K562 (cell line): Measurements from ENCODE around the gene CSF2RB.

Experiments used
- ATF2 ChIP-seq: sonication (generic); formaldehyde crosslinking; IDR thresholded peaks from 2 replicates; pipeline ENCODE4 v1.8.1; 2022; ENCODE audit warnings: missing genetic modification reagents
- CHCHD3 ChIP-seq: fragments of 250-450 bp; sonication (Bioruptor Pico); IDR thresholded peaks from 2 replicates; pipeline ENCODE4 v2.1.2; 2022; ENCODE audit warnings: mild to moderate bottlenecking
- CTCF ChIP-seq, 3 experiments: IDR thresholded peaks in 2 of 3; conservative IDR thresholded peaks in 1 of 3; 2 replicates each; pipeline ENCODE4 v1.5.1; 2011 to 2012; ENCODE audit warnings: low read length in 3 of 3, mild to moderate bottlenecking in 3 of 3, control low read depth in 2 of 3, improper control_type of control experiment in 1 of 3, inconsistent platforms in 1 of 3, low read depth in 1 of 3, mixed read lengths in 1 of 3, moderate library complexity in 1 of 3; ENCODE audit not compliant: insufficient read depth in 2 of 3
- E2F6 ChIP-seq, 2 experiments: IDR thresholded peaks; 2 replicates each; pipeline ENCODE4 v1.6.1; 2011; ENCODE audit warnings: borderline replicate concordance in 1 of 2, control low read depth in 1 of 2, low read depth in 1 of 2, low read length in 1 of 2, mild to moderate bottlenecking in 1 of 2, mixed read lengths in 1 of 2, moderate library complexity in 1 of 2; ENCODE audit not compliant: insufficient read depth in 1 of 2, insufficient read length in 1 of 2, poor library complexity in 1 of 2, severe bottlenecking in 1 of 2; ENCODE audit errors: extremely low read depth in 1 of 2
- EZH2 ChIP-seq: IDR thresholded peaks from 2 replicates; pipeline ENCODE4 v1.6.1; 2012; ENCODE audit warnings: low read depth, mild to moderate bottlenecking, inconsistent platforms, low read length, borderline replicate concordance

- no peak for TF ChIP-seq E2F6 (IDR thresholded peaks at IDR 0.05; ENCODE audit: borderline replicate concordance in 1 of 2, extremely low read depth in 1 of 2, insufficient read depth in 1 of 2, insufficient read length in 1 of 2, low read depth in 1 of 2, low read length in 1 of 2, poor library complexity in 1 of 2, severe bottlenecking in 1 of 2)
- TF ChIP-seq CTCF (IDR thresholded peaks at IDR 0.05 in 2 of 3, conservative IDR thresholded peaks at IDR 0.05 in 1 of 3; ENCODE audit: insufficient read depth in 2 of 3, low read depth in 1 of 3, low read length in 3 of 3) = no peak
- TF ChIP-seq ATF2 = no peak
- TF ChIP-seq EZH2 = no peak
- no peak for TF ChIP-seq CHCHD3
Observed at GRCh38 chr22:36894266-36894665, 19.2 kb upstream of the CSF2RB start.
